22Rv1 (cell line): ENCODE data around the gene SIGLEC10.
"Not testable (repeated sequence)": the region's sequence is repeated elsewhere in the genome, so short reads cannot be mapped to it uniquely, and the experiment has no call there.

Experiments used
- H3K27ac ChIP-seq: fragments of 450-650 bp; 2 replicates; pipeline ENCODE4 v1.5.1; 2017
- CTCF ChIP-seq: fragments of 450-650 bp; IDR thresholded peaks from 2 replicates; pipeline ENCODE4 v1.5.1; 2017; ENCODE audit warnings: mild to moderate bottlenecking
- ZFX ChIP-seq: fragments of 450-650 bp; IDR thresholded peaks from 2 replicates; pipeline ENCODE4 v1.6.1; 2017; ENCODE audit warnings: antibody characterized with exemption, borderline replicate concordance

Gene SIGLEC10

GRCh38 chr19:51431124-51431523 lies 13.7 kb upstream of the SIGLEC10 start:
- TF ChIP-seq CTCF (no peak), ZFX (no peak)
- no peak overlapping the region for H3K27ac ChIP-seq

- H3K27ac ChIP-seq = no peak overlapping the region
- TF ChIP-seq ZFX (no peak), CTCF (no peak)
Observed at GRCh38 chr19:51430221-51430620, 12.8 kb upstream of the SIGLEC10 start.

GRCh38 chr19:51427201-51427600 lies 9.8 kb upstream of the SIGLEC10 start:
- TF ChIP-seq CTCF = no peak
- TF ChIP-seq ZFX = no peak
- H3K27ac ChIP-seq = no peak overlapping the region

- H3K27ac ChIP-seq = no peak overlapping the region
- no peak for TF ChIP-seq ZFX
- peak; percentile 96 for TF ChIP-seq CTCF
Observed at GRCh38 chr19:51422053-51422448, 4.6 kb upstream of the SIGLEC10 start.

- TF ChIP-seq ZFX (no peak), CTCF (no peak)
- H3K27ac ChIP-seq = no peak overlapping the region
Observed at GRCh38 chr19:51421229-51422052, 4.0 kb upstream of the SIGLEC10 start.

- not testable (repeated sequence) for H3K27ac ChIP-seq
Observed at GRCh38 chr19:51420511-51420910, 3.1 kb upstream of the SIGLEC10 start.

GRCh38 chr19:51418707-51419106 lies 1.3 kb upstream of the SIGLEC10 start:
- H3K27ac ChIP-seq = no peak overlapping the region
- TF ChIP-seq ZFX (no peak), CTCF (no peak)

- TF ChIP-seq ZFX (no peak), CTCF (no peak)
Observed at GRCh38 chr19:51417810-51418157, 342 bp upstream of the SIGLEC10 start.

GRCh38 chr19:51416422-51416821 lies 1.0 kb downstream of the SIGLEC10 start:
- H3K27ac ChIP-seq = not testable (repeated sequence)

More at GRCh38 chr19:51417810-51418157, 342 bp upstream of the SIGLEC10 start:
- no peak overlapping the region for H3K27ac ChIP-seq
